ENCODE measurements around the gene GTF2A1.

GTF2A1 gene

GRCh38 chr14:81177225-81177624 lies 43.5 kb downstream of the GTF2A1 start:
- DNase-seq (ENCODE audit: low spot score) = no peak

GRCh38 chr14:81176241-81176640 lies 44.5 kb downstream of the GTF2A1 start:
- no peak for DNase-seq (ENCODE audit: low spot score)

GRCh38 chr14:81172881-81173280 lies 47.9 kb downstream of the GTF2A1 start:
- no peak for DNase-seq (ENCODE audit: low spot score)

GRCh38 chr14:81172353-81172752 lies 48.4 kb downstream of the GTF2A1 start:
- DNase-seq (ENCODE audit: low spot score) = no peak

- DNase-seq (ENCODE audit: low spot score) = no peak
Observed at GRCh38 chr14:81170829-81171195, 49.9 kb downstream of the GTF2A1 start.

- peak; percentile 55 for DNase-seq (ENCODE audit: low spot score)
Observed at GRCh38 chr14:81170104-81170828, 50.5 kb downstream of the GTF2A1 start.

- no peak for DNase-seq (ENCODE audit: low spot score)
Observed at GRCh38 chr14:81169711-81170103, 51.1 kb downstream of the GTF2A1 start.

- DNase-seq (ENCODE audit: low spot score) = no peak
Observed at GRCh38 chr14:81169267-81169666, 51.5 kb downstream of the GTF2A1 start.

- no peak for DNase-seq (ENCODE audit: low spot score)
Observed at GRCh38 chr14:81166121-81166520, 54.6 kb downstream of the GTF2A1 start.

GRCh38 chr14:81165188-81165587 lies 55.6 kb downstream of the GTF2A1 start:
- no peak for DNase-seq (ENCODE audit: low spot score)

- DNase-seq (ENCODE audit: low spot score) = peak; percentile 37
Observed at GRCh38 chr14:81164167-81164774, 56.5 kb downstream of the GTF2A1 start.

GRCh38 chr14:81162941-81163340 lies 57.8 kb downstream of the GTF2A1 start:
- no peak for DNase-seq (ENCODE audit: low spot score)

GRCh38 chr14:81161749-81162148 lies 59.0 kb downstream of the GTF2A1 start:
- no peak for DNase-seq (ENCODE audit: low spot score)

- no peak for DNase-seq (ENCODE audit: low spot score)
Observed at GRCh38 chr14:81161088-81161487, 59.7 kb downstream of the GTF2A1 start.

GRCh38 chr14:81157431-81157830 lies 63.3 kb downstream of the GTF2A1 start:
- no peak for DNase-seq (ENCODE audit: low spot score)

GRCh38 chr14:81153187-81153586 lies 67.6 kb downstream of the GTF2A1 start:
- DNase-seq (ENCODE audit: low spot score) = no peak

GRCh38 chr14:81148635-81149034 lies 72.1 kb downstream of the GTF2A1 start:
- no peak for DNase-seq (ENCODE audit: low spot score)

- DNase-seq (ENCODE audit: low spot score) = no peak
Observed at GRCh38 chr14:81147140-81147897, 73.4 kb downstream of the GTF2A1 start.

- DNase-seq (ENCODE audit: low spot score) = no peak
Observed at GRCh38 chr14:81144824-81145603, 75.7 kb downstream of the GTF2A1 start.

GRCh38 chr14:81143793-81144192 lies 77.0 kb downstream of the GTF2A1 start:
- DNase-seq (ENCODE audit: low spot score) = no peak

GRCh38 chr14:81141426-81141825 lies 79.3 kb downstream of the GTF2A1 start:
- no peak for DNase-seq (ENCODE audit: low spot score)

- no peak for DNase-seq (ENCODE audit: low spot score)
Observed at GRCh38 chr14:81138429-81138828, 82.3 kb downstream of the GTF2A1 start.
